Stimulated activated effector memory CD8-positive, alpha-beta T cell treated with anti-CD3 and anti-CD28 coated beads, Interleukin-12 subunit alpha, Interleukin-12 subunit beta, amount 100 ng/mL, for 72 hours (primary cell): ENCODE data around the gene PTPRN2.

ENCODE experiments used
- ATAC-seq: fragments of 150-1000 bp; cut with Tn5 transposase; 2 replicates; pipeline ENCODE4 v1.10.0; 2021
- DNase-seq, 2 donors: peaks; one replicate each; pipeline ENCODE4 v3.0.0; 2021 to 2022; ENCODE audit warnings: low spot score in 2 of 2
- H3K27ac Mint-ChIP-seq: one replicate; pipeline ENCODE4 v1.8.0; 2022; ENCODE audit warnings: mild to moderate bottlenecking, mixed read lengths
- H3K36me3 Mint-ChIP-seq: one replicate; pipeline ENCODE4 v1.8.0; 2022; ENCODE audit warnings: mild to moderate bottlenecking, mixed read lengths
- H3K4me1 Mint-ChIP-seq: one replicate; pipeline ENCODE4 v1.8.0; 2022; ENCODE audit warnings: mixed read lengths
- H3K4me3 Mint-ChIP-seq: one replicate; pipeline ENCODE4 v1.8.0; 2022; ENCODE audit warnings: mild to moderate bottlenecking, mixed read lengths
- H3K9me3 Mint-ChIP-seq: one replicate; pipeline ENCODE4 v1.8.0; 2022; ENCODE audit warnings: mixed read lengths

Gene PTPRN2

DNA sequence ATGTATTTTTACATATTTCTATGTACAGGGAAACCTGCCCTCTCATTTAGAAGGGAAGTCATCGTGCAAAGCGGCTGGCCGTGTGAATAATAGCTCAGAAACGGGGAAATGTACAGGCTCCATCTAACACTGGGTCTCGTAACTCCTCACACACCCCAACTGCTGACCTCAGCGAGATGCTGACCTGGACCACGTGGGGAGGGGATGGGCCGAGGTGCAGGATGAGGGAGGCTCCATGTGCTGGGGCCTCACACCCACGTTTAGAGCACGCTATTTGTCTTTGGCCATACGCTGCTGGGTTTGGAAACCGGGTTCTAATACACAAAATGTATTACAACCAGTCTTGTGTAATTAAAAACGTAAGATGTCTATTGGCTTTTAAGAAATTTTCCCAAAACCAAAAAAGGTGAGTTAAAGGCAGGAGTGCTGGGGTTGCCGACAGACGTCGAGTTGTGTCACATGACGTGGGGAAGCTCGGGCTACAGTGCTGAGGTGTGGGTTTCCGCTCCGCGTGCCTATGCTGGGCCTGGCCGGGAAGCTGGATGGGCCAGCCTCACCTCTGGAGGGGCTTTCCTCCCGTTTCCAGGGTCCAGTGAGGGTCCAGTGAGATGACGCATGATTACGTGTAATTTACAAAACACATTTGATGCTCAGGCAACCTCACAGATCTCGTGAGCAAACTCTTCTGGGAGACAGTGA, 1035.2 kb downstream of the PTPRN2 start:
- no peak for ATAC-seq
- Mint-ChIP-seq H3K27ac (peak overlapping the region; percentile 71), H3K4me1 (peaks cover 5% of the 10 kb centered on the region), H3K36me3 (peaks cover 6% of the 10 kb centered on the region), H3K9me3 (no peaks in the 10 kb centered on the region), H3K4me3 (no peak overlapping the region)
- DNase-seq, result no peak

DNA sequence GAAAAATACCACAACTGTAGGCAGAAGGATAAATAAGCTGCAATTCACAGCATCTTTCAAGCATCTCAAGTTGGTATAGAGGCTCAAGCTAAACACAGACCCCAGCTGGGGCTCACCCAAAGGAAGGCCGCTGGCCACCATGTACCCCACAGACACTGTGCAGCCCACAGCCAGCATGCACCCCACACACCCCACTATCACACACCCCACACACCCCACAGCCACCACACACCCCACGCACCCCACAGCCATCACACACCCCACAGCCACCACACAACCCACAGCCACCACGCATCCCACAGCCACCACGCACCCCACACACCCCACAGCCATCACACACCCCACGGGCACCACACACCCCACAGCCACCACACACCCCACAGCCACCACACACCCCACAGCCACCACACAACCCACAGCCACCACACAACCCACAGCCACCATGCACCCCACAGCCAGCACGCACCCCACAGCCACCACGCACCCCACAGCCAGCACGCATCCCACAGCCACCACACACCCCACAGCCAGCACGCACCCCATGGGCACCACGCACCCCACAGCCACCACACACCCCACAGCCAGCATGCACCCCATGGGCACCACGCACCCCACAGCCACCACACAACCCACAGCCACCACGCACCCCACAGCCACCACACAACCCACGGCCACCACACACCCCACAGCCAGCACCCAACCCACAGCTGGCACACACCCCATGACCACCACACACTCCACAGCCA, 1036.1 kb downstream of the PTPRN2 start:
- Mint-ChIP-seq H3K9me3 (no peaks in the 10 kb centered on the region), H3K36me3 (peaks cover 6% of the 10 kb centered on the region), H3K4me3 (no peak overlapping the region), H3K27ac (peak overlapping the region; percentile 71), H3K4me1 (peaks cover 5% of the 10 kb centered on the region)
- no peak for ATAC-seq
- no peak for DNase-seq

DNA sequence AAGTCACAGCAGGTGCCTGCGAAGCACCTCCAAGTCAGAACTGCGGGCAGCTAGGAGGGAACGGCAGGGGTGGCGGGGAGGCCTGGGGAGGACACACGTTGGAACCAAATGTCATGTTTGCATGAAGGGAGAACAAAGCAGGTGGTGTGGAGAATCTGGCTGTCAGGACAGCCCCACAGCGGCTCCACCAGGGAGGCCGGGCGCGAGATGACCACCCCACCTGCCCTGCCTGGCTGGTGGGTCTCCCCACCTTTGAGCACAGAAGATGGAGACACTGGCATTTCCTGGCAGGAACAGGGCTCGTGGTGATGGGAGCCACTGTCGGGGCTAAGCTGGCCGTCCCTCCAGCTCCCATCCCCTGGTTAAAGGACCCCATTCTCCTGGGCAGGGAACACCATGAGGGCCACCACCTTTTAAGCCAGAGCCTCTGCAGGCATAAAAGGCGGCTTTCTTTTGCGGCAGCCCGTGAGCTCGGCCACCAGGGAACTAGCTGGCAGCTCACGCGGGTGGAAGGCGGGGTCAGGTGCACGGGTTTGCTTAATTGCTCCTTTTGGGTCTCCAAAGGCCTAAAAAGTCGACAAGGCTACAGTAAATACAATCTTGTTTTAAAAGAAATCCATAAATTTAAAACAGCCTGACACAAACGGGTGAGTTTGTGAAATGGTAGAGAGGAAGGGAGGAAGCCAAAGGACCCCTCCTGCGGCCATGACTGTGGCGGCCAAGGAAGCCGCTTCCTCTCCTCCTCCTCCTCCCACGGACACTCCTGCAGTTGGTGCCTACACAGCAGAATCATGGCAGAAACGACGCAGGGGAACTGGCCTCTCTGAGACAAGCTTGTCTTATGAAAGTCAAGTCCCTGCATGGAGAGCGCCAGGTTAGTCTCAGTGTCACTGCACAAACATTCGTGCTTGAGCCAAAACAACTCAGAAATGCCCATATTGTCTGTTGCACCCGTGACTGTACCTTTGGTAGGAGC, 1037.0 kb downstream of the PTPRN2 start:
- Mint-ChIP-seq H3K4me3 (no peak overlapping the region), H3K36me3 (peaks cover 6% of the 10 kb centered on the region)

DNA sequence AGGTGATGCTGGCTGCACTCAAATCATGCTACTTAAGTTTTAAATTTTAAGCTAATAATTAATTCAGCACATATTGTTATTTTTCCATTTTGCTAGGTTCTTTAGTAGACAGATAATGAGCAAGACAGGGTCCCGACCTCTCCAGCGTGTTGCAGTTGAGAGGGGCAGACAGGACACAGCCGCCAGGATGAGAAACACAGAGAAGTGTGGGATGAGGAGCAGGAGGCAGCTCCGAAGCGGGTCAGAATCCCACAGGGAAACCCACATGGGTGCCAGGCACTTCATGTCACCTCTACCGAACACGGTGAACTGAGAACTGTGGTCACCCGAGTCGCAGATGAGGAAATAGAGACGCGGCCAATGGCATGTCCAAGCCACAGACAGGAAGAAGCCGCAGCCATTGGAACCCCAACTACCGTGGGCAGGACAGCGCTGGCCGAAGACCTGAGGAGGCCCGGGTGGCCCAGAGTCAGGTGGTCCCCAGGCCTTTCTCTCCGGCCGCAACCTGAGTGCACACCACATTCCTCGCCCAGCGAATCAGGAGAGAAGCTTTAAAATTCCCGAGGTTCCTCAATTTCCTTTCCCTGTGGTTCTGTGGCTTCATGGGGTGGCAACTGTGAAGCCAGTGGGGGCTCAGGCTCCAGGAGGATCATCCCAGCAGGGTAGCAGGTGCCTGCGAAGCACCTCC, 1037.9 kb downstream of the PTPRN2 start:
- Mint-ChIP-seq H3K4me3 (no peak overlapping the region), H3K4me1 (peaks cover 10% of the 10 kb centered on the region), H3K9me3 (no peaks in the 10 kb centered on the region), H3K36me3 (peaks cover 8% of the 10 kb centered on the region), H3K27ac (no peak overlapping the region)
- DNase-seq (no peak), ATAC-seq (no peak)

More for the DNA sequence above, 1037.0 kb downstream of the PTPRN2 start:
- no peak overlapping the region for H3K27ac Mint-ChIP-seq
- H3K4me1 Mint-ChIP-seq, result peaks cover 5% of the 10 kb centered on the region
- H3K9me3 Mint-ChIP-seq, result no peaks in the 10 kb centered on the region
- ATAC-seq (no peak), DNase-seq (no peak)

DNA sequence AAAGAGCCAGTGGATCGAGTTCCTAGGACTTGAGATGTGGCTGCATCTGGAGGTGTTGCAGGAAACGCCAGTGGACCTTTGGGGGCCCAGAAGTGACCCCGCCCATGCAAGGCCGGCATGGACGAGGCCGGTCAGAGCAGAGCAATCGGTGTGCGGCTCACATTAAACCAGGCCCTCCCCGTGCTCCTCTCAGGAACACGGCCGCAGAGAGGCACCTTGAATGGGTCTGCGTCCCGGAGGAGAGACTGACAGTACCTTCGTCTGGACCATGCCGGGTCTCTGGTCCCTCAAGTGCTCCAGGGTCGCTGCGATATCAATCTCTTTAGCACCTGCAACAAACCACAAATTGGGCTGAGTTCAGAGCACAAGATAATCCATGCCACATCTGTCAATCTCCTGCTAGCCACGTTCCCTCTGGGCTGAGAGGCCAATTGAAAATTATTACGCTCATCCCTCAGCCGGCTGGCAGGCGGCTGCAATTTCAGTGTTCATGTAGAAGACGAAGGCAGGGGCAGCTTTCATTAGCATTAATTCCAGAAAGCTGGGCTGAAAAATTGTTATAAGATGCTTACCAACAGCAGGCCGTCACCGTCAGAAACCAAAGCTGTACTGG, 1038.8 kb downstream of the PTPRN2 start:
- ATAC-seq (no peak), DNase-seq (no peak)
- H3K4me1 Mint-ChIP-seq, result peaks cover 20% of the 10 kb centered on the region
- peaks cover 12% of the 10 kb centered on the region for H3K36me3 Mint-ChIP-seq
- peaks cover 3% of the 10 kb centered on the region for H3K9me3 Mint-ChIP-seq
- H3K27ac Mint-ChIP-seq, result no peak overlapping the region
- no peak overlapping the region for H3K4me3 Mint-ChIP-seq

DNA sequence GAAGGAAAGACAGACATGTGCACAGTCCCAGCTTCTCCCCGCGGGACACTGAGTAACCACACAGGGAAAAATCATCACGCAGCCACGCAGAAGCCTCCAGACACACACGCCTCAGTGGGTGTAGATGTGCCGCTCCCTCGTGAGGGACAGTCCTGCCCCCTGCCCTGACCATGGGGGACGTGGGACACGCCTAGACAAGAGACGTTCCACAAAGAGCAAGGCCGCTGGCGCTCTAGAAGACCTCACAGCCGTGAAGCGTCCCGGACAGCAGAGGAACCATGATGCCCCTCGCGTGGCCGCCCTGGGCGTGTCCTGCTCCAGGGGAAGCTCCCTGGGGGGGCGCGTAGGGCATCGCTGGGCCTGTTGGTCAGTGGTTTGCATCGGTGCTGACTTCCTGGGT, 1040.0 kb downstream of the PTPRN2 start:
- Mint-ChIP-seq H3K9me3 (peaks cover 3% of the 10 kb centered on the region), H3K27ac (no peak overlapping the region)

DNA sequence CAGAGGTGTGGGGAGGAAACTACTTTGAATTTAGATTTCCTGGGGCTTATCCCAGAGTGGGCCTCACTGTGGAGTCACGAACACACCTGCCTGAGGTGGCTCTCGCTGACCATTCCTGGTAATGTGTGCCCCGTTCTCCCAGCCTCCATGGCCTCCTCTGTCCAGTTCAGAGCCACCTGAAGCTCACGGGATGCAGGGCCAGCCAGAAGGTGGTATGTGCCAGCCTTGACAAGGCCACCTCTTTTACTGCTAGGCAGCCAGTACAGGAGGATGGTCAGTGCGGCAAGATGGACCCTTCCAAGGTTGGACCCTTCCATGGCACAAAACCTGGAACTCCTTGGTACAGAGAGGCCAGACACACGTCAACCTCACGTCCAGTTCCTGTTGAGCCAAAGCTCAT, 1040.5 kb downstream of the PTPRN2 start:
- H3K4me3 Mint-ChIP-seq, result no peak overlapping the region

More for the DNA sequence above, 1040.0 kb downstream of the PTPRN2 start:
- peaks cover 12% of the 10 kb centered on the region for H3K36me3 Mint-ChIP-seq
- no peak overlapping the region for H3K4me3 Mint-ChIP-seq
- H3K4me1 Mint-ChIP-seq, result peaks cover 22% of the 10 kb centered on the region
- no peak for DNase-seq
- no peak for ATAC-seq

DNA sequence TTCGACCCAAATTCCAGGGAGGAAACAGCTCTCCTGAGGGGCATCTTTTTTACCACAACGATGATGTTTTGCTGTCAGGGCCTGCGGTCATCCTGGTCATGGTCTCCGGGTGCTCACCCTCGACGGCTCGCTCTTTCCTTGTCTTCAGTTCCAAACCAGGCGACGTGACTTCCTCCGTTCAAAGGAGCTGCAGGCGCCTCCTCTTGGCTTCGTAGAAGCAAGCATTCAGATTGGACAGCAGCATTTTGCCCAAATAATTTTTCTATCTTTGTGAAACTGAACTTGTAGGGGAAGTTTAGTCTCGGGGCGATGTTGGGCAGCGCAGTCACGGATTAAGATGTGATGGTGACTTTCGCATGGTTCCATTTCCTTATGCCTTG, 1042.0 kb downstream of the PTPRN2 start:
- DNase-seq, result no peak
- H3K9me3 Mint-ChIP-seq, result peaks cover 3% of the 10 kb centered on the region
- H3K27ac Mint-ChIP-seq, result no peak overlapping the region
- no peak for ATAC-seq
- peaks cover 6% of the 10 kb centered on the region for H3K36me3 Mint-ChIP-seq
- no peak overlapping the region for H3K4me3 Mint-ChIP-seq
- peaks cover 18% of the 10 kb centered on the region for H3K4me1 Mint-ChIP-seq

More for the DNA sequence above, 1040.5 kb downstream of the PTPRN2 start:
- Mint-ChIP-seq H3K36me3 (peaks cover 10% of the 10 kb centered on the region), H3K27ac (no peak overlapping the region), H3K9me3 (peaks cover 3% of the 10 kb centered on the region), H3K4me1 (peaks cover 22% of the 10 kb centered on the region)
- DNase-seq (no peak), ATAC-seq (no peak)

DNA sequence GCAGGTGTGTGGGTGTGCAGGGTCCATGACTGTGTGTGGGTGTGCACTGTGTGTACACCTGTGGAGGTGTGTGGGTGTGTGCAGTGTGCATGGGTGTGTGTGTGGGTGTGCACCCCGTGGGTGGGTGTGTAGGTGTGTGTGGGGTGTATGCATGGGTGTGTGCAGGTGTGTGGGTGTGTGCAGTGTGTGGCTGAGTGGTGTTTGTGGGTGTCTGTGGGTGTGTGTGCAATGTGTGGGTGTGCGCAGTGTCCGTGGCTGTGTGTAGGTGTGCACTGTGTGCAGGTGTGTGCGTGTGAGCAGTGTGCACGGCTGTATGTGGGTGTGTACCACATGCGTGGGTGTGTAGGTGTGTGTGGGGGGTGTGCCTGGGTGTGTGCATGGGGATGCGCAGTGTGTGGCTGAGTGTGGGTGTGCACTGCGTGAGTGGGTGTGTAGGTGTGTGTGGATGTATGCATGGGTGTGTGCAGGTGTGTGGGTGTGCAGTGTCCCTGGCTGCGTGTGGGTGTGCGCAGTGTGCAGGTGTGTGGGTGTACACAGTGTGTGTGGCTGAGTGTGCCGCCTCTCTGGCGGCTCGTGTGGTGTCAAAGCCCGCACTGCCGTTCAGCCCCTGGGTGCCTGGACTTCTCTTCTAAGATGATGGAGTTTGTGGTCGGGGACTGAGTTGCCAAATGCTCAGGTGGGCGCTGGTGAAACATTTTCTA, 1042.5 kb downstream of the PTPRN2 start:
- Mint-ChIP-seq H3K27ac (peak overlapping the region; percentile 23), H3K4me3 (no peak overlapping the region), H3K9me3 (peaks cover 3% of the 10 kb centered on the region), H3K4me1 (peaks cover 18% of the 10 kb centered on the region), H3K36me3 (peaks cover 6% of the 10 kb centered on the region)
- ATAC-seq, result no peak
- no peak for DNase-seq

DNA sequence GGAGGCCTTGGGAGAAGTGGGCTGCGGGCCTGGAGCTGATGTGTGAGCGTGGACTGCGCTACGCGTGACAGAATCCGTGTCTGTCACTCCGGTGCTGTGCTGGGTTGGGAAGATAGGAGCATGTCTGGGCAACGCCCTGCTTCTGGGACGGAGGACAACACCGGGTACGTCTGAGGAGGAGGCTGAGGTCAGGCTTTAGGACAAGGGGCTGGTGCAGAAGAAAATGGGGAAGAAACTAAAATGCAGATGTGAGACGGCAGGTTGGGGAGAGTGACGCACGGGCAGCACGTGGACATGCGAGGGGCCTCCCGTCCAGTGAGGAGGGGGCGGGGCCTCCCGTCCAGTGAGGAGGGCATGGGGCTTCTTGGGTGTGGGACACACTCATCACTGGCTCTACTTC, 1043.4 kb downstream of the PTPRN2 start:
- peaks cover 6% of the 10 kb centered on the region for H3K36me3 Mint-ChIP-seq
- H3K9me3 Mint-ChIP-seq, result peaks cover 3% of the 10 kb centered on the region
- H3K4me3 Mint-ChIP-seq, result no peak overlapping the region
- H3K27ac Mint-ChIP-seq, result peak overlapping the region; percentile 76
- peaks cover 18% of the 10 kb centered on the region for H3K4me1 Mint-ChIP-seq
- DNase-seq (no peak), ATAC-seq (no peak)

DNA sequence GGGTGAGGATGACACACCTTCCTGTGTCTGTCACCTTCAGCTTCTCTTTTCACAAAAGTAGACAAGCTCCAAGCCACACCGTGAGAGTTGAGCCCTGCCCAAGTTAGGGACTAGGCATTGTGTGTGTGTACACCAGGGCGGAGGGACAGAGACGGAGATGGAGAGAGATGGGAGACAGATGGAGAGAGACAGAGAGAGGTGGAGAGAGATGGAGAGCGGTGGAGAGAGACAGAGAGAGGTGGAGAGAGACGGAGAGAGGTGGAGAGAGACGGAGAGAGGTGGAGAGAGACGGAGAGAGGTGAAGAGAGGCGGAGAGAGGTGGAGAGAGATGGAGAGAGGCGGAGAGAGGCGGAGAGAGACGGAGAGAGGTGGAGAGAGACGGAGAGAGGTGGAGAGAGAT, 1043.8 kb downstream of the PTPRN2 start:
- DNase-seq (no peak), ATAC-seq (no peak)
- peaks cover 3% of the 10 kb centered on the region for H3K9me3 Mint-ChIP-seq
- peaks cover 18% of the 10 kb centered on the region for H3K4me1 Mint-ChIP-seq
- H3K4me3 Mint-ChIP-seq, result no peak overlapping the region
- peaks cover 6% of the 10 kb centered on the region for H3K36me3 Mint-ChIP-seq
- H3K27ac Mint-ChIP-seq, result peak overlapping the region; percentile 76

DNA sequence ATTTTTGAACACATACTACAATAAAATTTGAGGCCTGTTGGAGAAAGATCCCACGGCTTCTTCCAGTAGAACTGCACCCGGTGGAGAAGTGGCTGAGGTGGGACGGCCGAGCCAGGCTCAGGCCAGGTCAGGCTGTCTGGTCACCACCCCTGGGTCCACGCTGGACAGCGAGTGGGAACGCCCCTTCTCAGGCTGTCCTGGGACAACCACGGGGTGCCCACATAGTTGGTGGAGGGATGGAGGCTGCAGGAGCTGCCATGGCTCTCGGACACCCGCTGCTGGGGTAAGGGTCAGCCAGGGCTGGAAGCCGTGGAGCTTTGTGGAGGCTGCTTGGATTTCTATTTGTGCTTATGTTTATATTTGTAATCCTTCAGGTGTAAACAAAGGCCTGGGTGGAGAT, 1044.3 kb downstream of the PTPRN2 start:
- Mint-ChIP-seq H3K36me3 (peaks cover 6% of the 10 kb centered on the region), H3K9me3 (peaks cover 3% of the 10 kb centered on the region), H3K4me3 (no peak overlapping the region), H3K27ac (peak overlapping the region; percentile 76), H3K4me1 (peaks cover 18% of the 10 kb centered on the region)
- ATAC-seq (no peak), DNase-seq (no peak)

DNA sequence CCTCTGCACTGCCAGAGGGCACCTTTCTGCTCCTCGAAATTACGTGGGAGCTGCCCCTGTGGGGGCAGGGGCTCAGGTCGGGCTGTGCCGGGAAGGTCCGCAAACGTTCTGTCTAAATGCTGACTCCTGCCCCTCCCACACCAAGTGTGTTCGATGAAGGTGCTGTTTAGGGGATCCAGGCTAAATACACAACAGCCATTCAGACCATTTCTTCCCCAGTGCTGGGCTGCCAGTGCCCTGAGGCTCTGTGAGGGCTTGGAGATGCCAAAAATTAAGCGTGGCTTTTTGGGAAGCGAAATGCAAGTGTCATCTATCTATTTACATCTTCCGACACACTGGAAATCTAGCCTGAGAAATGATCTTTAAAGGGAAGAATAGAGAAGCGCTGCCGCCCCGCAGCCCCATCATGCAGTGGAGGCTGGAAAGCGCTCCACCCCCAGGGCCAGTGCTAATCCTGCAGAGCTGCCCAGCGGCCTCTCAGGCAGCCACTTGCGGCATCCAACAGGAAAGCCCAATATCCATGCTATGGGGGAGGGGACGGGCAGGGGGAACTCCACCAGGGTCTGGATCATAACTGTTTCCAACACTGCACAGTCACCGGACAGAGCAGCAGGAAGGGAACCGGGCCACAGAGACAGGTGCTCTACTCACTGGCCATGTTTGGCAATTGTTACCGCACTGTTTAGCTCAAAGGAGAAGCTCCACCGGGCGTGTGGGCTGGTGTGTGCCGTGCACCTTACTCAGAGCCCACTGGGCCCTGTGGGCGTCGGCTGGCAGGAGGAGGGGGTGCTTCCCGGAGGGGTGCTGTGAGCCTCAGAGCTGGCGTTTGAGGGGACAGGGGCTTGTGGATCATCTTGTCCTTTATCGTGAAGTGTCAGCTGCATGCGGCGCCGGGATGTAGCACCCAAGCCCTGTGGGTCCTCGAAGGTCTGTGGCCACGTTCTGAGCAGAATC, 1045.3 kb downstream of the PTPRN2 start:
- Mint-ChIP-seq H3K27ac (no peak overlapping the region), H3K4me1 (peaks cover 18% of the 10 kb centered on the region), H3K4me3 (no peak overlapping the region), H3K36me3 (peaks cover 6% of the 10 kb centered on the region), H3K9me3 (peaks cover 3% of the 10 kb centered on the region)
- ATAC-seq (no peak), DNase-seq (no peak)
